NCI-H524 (cell line): ENCODE results near the gene L3MBTL1.

ENCODE experiments used
- DNase-seq, 2 experiments: peaks; one replicate each; lab custom pipeline; 2025; lab: John Stamatoyannopoulos, UW

L3MBTL1 gene

GRCh38 chr20:43506238-43506637 lies 1.3 kb upstream of the L3MBTL1 start:
- no peak for DNase-seq

GRCh38 chr20:43508106-43508505 lies 609 bp downstream of the L3MBTL1 start:
- no peak for DNase-seq

- DNase-seq: no peak
Observed at GRCh38 chr20:43508604-43509040, 1.1 kb downstream of the L3MBTL1 start.

GRCh38 chr20:43511879-43512278 lies 4.4 kb downstream of the L3MBTL1 start:
- no peak for DNase-seq

- DNase-seq: no peak
Observed at GRCh38 chr20:43513372-43513930, 6.0 kb downstream of the L3MBTL1 start.

DNA sequence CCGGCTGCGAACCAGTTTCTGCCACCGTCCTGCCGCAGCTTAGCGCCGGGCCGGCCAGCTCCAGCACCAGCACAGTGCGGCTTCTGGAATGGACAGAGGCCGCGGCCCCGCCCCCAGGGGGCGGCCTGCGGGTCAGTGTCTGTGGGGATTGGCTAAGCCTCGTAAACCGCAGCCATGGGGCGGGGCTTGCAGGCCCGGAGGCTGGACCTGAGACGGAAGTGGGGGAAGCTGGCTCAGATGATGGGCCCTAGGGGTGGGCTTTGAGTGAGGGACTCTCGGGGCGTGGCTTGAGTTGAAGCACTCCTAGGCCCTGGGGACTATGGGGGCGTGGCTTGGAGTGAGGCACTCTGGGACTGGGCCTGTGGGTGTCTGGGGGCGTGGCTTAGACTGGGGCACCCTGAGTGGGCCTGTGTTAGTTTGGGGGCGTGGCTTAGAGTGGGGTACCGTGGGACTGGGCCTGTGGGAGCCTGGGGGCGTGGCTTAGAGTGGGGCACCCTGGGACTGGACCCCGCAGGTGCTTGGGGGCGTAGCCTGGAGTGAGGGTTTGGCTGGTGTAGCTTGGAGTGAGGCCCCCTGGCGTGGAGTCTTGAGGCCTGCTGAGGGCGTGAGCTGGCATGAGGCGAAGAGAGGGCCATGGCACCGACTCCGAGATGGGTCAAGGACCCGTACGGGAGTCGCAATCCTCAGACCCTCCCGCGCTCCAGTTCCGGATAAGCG lies 6.6 kb downstream of the L3MBTL1 start:
- peak; percentile 99 to 100 for DNase-seq

GRCh38 chr20:43514648-43514999 lies 7.1 kb downstream of the L3MBTL1 start:
- no peak for DNase-seq

DNA sequence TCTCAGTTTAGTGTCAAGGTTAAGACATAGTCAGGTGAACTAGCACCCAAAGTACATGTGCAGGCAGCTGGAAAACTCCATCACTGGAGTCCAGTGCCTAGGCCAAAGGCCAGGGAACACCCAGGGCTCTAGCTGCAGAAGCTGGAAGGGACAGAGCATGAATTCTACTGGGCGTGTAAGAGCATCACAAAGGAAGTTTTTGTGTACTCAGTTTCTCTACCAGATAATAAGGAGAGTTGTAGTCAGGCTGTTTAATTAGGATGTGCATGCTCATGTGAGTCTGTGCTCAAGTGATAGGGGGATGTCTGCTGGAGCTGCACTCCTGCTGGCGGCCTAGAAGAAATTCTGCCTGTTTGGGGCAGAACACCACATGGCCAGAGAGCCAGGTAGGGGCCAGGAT lies 8.1 kb downstream of the L3MBTL1 start:
- DNase-seq: no peak

DNA sequence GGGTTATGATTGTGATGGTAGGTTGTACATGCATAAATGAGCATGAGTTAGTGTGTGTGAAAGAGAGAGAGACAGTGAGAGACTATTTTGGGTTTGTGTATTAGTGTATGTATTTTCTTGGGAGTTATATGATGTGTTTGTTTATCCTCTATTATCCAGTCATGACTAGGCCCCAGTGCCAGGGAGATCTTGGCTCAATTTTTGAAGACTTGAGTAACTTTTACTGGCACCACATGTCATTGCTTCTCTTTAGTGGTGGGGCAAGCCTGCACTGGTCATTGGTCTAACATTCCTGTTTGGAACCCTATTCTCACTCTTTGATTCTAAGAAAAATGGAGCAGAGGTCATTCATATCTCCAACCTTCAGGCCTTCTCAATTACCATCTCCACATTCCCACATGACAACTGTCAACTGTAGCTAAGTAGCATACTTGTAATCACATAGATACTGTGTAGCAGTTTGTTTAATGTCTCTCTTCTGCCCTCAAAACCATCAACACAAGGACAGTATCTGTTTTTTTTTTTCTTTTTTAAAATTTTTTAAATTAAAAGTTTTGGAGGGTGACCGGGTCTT lies 8.8 kb downstream of the L3MBTL1 start:
- DNase-seq: no peak

- DNase-seq: no peak
Observed at GRCh38 chr20:43520074-43520630, 12.7 kb downstream of the L3MBTL1 start.

DNA sequence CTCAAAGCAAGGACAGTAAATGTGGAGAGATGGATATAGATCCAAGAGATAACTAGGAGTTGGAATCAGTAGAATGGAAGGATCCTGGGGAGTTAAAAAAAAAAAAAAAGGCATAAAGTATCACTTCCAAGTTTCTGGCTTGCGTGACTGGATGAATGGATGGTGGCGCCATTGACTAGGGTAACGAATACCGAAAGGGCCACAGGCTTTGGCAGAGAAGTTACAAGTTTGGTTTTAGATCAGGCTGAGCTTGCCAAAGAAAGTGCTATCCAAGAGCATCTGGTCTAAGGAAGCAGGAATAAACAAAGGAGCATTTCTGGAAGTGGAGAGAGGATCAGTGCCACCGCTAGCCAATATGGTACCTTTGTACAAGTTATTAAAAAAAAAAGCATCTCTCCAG lies 17.5 kb downstream of the L3MBTL1 start:
- no peak for DNase-seq

- DNase-seq: no peak
Observed at GRCh38 chr20:43528258-43528875, 20.9 kb downstream of the L3MBTL1 start.

GRCh38 chr20:43529051-43529450 lies 21.6 kb downstream of the L3MBTL1 start:
- DNase-seq: no peak

DNA sequence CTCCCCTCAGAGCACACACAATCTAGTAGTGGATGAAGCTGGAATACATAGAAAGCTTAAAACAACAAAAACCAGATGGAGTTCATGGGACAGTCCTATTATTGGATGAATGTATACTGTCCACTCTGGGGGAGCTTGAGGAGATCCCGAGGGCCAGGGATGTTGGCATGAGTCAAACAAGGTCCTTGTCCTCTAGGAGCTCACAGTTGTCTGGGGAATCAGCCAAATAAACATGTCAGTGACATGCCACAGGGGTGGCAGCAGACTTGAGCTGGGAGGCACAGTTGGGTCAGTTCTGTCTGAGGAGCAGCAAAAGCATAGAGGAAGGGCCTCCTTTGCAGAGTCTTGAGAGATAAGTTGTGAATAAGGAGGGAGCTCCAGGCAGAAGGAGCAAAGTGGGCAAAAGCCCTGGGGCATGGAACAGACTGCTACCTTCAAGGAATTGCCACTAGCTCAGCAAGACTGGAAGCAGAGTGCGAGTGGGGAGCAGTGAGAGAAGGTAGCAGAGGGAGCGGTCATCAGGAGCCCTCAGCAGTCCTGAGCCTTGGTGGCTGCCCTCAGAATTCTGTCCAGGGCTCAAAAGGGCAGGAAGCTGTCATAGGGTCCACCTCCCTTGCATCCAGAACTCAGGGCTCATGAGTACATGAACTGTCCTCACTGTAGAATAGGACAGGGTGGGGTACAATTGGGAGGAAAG lies 22.1 kb downstream of the L3MBTL1 start:
- DNase-seq: no peak

DNA sequence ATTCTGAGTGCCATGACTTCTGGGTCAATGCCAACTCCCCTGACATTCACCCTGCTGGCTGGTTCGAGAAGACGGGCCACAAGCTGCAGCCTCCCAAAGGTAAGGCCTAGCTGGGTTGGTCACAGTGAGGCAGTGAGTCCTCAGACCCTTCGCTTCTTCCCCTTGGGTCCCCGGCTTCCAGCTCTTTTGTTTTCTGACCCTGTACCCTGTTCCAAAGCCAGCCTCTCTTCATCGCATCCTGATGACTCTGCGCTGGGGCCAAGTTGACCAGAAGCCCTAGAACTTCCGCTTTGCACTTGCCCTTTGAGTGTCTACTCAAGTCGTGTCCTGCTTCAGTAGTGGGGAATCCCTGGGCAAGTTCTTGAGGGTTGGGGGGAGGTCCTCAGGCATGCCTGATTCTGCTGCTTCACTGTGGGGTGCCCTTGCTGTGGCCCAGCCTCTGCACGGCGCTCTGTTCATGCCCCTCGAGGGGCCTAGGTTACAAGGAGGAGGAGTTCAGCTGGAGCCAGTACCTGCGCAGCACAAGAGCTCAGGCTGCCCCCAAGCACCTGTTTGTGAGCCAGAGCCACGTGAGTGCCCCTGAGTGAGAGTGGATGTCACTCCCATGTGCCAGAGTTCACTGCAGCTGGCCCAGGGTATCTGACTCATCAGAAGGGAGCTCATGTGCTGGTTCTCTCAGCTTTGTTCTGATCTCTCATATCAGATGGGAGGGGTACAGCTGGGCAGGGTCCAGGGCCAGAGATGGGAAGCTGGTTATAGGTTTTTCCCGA lies 23.0 kb downstream of the L3MBTL1 start:
- DNase-seq: no peak

- DNase-seq: no peak
Observed at GRCh38 chr20:43531091-43531443, 23.6 kb downstream of the L3MBTL1 start.

DNA sequence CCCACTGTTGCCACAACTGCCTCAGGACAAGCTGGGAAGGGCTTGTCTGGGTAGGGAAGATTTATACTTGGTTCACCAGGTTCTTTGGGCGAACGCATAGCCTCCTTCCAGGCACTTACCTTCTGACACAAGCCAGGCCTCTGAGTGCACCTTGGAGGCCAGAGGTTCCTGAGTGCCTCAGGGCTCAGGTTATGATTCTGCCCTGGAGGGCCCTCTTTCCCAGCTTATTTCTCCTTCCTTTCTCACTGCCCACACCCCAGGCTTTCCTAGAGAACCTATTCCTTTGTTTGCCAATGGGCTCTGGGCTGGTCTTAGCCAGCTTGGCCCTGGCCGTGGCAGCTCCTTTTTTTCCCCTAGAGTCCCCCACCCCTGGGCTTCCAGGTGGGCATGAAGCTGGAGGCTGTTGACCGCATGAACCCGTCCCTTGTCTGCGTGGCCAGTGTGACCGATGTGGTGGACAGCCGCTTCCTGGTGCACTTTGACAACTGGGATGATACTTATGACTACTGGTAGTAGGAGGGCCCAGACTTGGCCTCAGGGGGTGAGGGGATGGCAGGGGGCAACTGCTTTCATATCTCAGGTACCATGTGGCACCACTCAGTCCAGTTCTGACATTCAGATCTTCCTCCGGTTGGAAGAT lies 25.0 kb downstream of the L3MBTL1 start:
- DNase-seq: no peak

DNA sequence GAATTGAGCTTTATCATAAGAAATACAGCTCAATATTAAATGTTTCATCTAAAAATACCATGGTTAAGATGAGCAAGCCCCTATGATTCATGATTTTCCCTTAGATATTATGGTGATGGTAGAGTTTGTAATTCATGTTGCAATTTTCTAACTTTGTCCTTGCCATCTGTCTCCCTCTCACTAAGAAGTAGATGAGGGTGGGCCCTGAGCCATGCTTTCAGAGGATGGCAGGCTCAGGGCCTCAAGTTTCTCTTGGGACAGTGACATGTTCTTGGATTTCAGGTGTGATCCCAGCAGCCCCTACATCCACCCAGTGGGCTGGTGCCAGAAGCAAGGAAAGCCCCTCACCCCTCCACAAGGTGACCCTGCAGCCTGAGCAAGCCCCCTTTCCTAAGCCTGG lies 25.6 kb downstream of the L3MBTL1 start:
- no peak for DNase-seq

- no peak for DNase-seq
Observed at GRCh38 chr20:43534016-43534415, 26.5 kb downstream of the L3MBTL1 start.

DNA sequence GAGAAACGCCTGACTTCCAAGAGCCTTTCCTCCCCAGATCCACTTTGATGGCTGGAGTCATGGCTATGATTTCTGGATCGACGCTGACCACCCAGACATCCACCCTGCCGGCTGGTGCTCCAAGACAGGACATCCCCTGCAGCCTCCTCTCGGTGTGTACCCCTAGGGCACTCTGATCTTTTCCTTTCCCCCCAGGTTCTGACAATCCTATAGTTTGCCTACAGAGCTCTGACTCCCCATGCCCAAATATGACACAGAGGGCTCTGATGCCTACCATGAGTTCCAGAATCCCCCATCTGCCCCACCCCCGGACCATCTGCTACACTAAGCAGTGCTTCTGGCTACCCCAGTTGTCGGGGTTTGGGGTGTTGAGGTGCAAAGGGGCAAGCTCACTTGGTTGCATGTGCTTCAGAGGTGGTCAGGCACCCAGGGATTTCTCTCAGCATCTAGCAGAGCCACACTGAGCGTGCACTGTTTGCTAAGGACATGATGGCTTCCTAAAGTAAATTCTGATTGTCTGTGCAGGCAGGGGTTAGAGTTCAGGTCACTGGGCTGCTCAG lies 27.4 kb downstream of the L3MBTL1 start:
- DNase-seq: no peak
